Vagina (tissue), 2 donors: ENCODE results near the gene ALKAL2. TPM values are rescaled to one million over a fixed set of nuclear protein-coding genes. Genes with fewer than 3 reads are reported as not detected.

Source experiments
- DNase-seq, 2 donors: peaks; one replicate each; pipeline ENCODE4 v3.0.0-alpha.2; 2017; ENCODE audit errors: extremely low spot score in 2 of 2
- H3K27ac ChIP-seq: fragments of 200-600 bp; sonication (generic); one replicate; pipeline ENCODE4 v1.5.1; 2019
- H3K27me3 ChIP-seq: fragments of 200-600 bp; sonication (generic); one replicate; pipeline ENCODE4 v1.5.1; 2019
- H3K36me3 ChIP-seq, 2 donors: fragments of 200-600 bp; sonication (generic); one replicate each; pipeline ENCODE4 v1.5.1; 2017 to 2019
- H3K4me1 ChIP-seq: fragments of 200-600 bp; sonication (generic); one replicate; pipeline ENCODE4 v1.5.1; 2019
- H3K4me3 ChIP-seq, 2 donors: fragments of 200-600 bp; sonication (generic); 1 replicate in 1 of 2; 2 replicates in 1 of 2; pipeline ENCODE4 v1.5.1; 2016 to 2019
- H3K9me3 ChIP-seq: fragments of 200-600 bp; sonication (generic); one replicate; pipeline ENCODE4 v1.5.1; 2019
- POLR2A ChIP-seq, 2 donors: fragments of 450-650 bp; IDR thresholded peaks; one replicate each; pipeline ENCODE4 v1.6.1; 2017; ENCODE audit warnings: antibody characterized with exemption in 2 of 2, mild to moderate bottlenecking in 2 of 2, moderate library complexity in 2 of 2
- POLR2AphosphoS5 ChIP-seq, 2 donors: sonication (generic); formaldehyde crosslinking; IDR thresholded peaks; one replicate each; pipeline ENCODE4 v1.9.0; 2017; ENCODE audit warnings: antibody characterized with exemption in 2 of 2, mild to moderate bottlenecking in 2 of 2, low read depth in 1 of 2; ENCODE audit not compliant: insufficient read depth in 1 of 2
- intact Hi-C: fragments of 100-400 bp; cut with DNase I; formaldehyde crosslinking; loops from one replicate; pipeline ENCODE4 v1.15.1; 2023
- total RNA-seq: library from RNA; depleted of rRNA; stranded (reverse); fragments of >200 nt; gene quantifications from one replicate; pipeline ENCODE4 v1.2.3, GENCODE V29; 2016
- TF ChIP-seq, protein P1 (sequence below), 3 experiments: fragments of 450-650 bp in 2 of 3; fragments of 200-600 bp in 1 of 3; sonication (generic) in 1 of 3; IDR thresholded peaks; one replicate each; pipeline ENCODE4 v1.5.1; 2017 to 2019; ENCODE audit warnings: antibody characterized with exemption in 3 of 3, mild to moderate bottlenecking in 2 of 3, moderate library complexity in 2 of 3

Gene ALKAL2
- total RNA-seq, 1 donor from 2014 or later, result 17.4 TPM

DNA sequence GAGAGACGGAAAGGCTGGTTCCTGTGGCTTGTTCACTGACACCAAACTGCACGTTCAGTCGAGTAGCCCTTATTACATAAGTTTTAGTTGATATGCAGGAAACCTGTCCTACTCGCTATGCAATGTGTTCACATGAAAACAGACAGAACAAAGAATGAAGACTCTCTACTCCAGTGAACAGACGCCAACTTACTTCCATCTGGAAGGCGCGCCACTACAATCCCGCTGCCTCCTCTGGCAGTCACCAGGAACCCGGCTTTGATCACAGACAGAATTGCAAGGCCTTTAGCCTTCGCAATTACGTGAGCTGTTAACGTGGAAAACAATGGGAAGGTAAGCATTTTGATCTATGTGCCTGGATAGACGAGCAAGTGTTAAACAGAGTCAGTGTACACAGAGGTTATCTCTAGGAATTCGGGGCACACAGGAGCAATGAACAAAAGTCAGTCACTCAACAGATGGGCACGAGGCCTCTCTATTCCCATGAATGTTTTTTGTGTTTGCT lies 38.3 kb downstream of the ALKAL2 start:
- H3K27me3 ChIP-seq, result no peaks in the 10 kb centered on the region
- peaks cover 0 to 20% of the 10 kb centered on the region in 2 donors for H3K36me3 ChIP-seq
- intact Hi-C loops, result loop anchor here (5.0 kb wide), 1 partner anchor 383 kb away; no protein-coding TSS in a partner anchor
- no peak for DNase-seq
- H3K9me3 ChIP-seq, result no peaks in the 10 kb centered on the region
- no peaks in the 10 kb centered on the region for H3K4me1 ChIP-seq
- TF ChIP-seq POLR2A (IDR thresholded peaks at IDR 0.05) (no peak), POLR2AphosphoS5 (IDR thresholded peaks at IDR 0.05; ENCODE audit: insufficient read depth in 1 of 2, low read depth in 1 of 2) (no peak)
- TF ChIP-seq, protein P1, sequence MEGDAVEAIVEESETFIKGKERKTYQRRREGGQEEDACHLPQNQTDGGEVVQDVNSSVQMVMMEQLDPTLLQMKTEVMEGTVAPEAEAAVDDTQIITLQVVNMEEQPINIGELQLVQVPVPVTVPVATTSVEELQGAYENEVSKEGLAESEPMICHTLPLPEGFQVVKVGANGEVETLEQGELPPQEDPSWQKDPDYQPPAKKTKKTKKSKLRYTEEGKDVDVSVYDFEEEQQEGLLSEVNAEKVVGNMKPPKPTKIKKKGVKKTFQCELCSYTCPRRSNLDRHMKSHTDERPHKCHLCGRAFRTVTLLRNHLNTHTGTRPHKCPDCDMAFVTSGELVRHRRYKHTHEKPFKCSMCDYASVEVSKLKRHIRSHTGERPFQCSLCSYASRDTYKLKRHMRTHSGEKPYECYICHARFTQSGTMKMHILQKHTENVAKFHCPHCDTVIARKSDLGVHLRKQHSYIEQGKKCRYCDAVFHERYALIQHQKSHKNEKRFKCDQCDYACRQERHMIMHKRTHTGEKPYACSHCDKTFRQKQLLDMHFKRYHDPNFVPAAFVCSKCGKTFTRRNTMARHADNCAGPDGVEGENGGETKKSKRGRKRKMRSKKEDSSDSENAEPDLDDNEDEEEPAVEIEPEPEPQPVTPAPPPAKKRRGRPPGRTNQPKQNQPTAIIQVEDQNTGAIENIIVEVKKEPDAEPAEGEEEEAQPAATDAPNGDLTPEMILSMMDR (IDR thresholded peaks at IDR 0.05), result no peak
- no peak overlapping the region for H3K4me3 ChIP-seq
- H3K27ac ChIP-seq, result no peak overlapping the region

DNA sequence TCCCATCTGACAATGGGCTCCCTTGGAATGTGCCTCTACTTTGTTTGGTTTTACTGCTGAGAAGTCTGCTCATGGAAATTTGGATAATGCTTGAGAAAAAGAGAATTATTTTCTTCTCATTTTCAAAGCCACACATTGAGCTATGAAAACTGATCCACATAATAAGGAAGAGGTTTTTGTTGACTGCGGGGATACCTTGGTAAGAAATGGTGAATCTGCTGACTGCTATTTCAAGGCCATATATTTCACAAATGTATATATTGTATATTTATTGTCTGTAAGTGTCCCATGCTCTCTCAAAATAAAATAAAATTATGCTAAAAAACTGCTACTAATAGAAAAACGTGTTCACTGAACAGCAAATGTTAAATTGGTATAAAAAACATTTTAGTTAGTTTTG lies 39.2 kb downstream of the ALKAL2 start:
- no peak for DNase-seq

DNA sequence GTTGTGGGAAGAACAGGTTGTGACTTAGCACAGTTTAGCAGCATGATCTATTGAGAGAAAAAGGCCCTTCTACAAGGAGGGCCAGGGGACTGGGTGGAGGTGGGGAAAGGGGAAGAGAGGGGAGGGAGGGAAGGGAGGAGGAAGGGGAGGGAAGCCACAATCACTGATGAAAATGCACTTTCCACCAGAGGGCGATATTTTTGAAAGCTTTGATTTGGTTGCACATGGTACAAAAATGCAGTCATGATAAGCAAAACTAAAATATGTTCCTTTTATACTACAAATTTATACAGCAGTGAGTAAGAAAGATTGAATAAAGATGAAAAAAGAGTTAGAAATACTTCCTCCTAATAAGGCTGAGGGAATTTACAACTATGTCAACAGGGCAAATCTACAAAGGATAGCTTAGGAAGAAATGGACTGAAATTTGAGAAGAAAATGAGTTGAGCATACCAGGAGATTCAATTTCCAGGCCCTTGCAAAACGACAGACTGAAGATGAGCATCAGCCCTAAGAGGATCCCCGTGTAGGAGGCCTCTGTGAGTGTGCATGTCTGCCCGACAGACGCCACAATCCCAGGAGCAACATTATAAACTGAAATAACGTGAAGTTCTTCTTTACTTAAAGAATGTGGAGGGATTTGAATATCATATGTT lies 41.3 kb downstream of the ALKAL2 start:
- H3K27ac ChIP-seq, result no peak overlapping the region
- H3K9me3 ChIP-seq, result no peaks in the 10 kb centered on the region
- no peaks in the 10 kb centered on the region for H3K27me3 ChIP-seq
- no peak for DNase-seq
- peaks cover 0 to 32% of the 10 kb centered on the region in 2 donors for H3K36me3 ChIP-seq
- intact Hi-C loops, result loop anchor here (5.0 kb wide), 1 partner anchor 386 kb away; no protein-coding TSS in a partner anchor
- no peaks in the 10 kb centered on the region for H3K4me1 ChIP-seq
- no peak overlapping the region for H3K4me3 ChIP-seq
- TF ChIP-seq POLR2A (IDR thresholded peaks at IDR 0.05) (no peak), POLR2AphosphoS5 (IDR thresholded peaks at IDR 0.05; ENCODE audit: insufficient read depth in 1 of 2, low read depth in 1 of 2) (no peak)
- TF ChIP-seq, protein P1 (IDR thresholded peaks at IDR 0.05), result peak in 1 of 3 experiments; percentile 34

More for the DNA sequence above, 39.2 kb downstream of the ALKAL2 start:
- TF ChIP-seq, protein P1 (IDR thresholded peaks at IDR 0.05), result no peak
- TF ChIP-seq POLR2AphosphoS5 (IDR thresholded peaks at IDR 0.05; ENCODE audit: insufficient read depth in 1 of 2, low read depth in 1 of 2) (no peak), POLR2A (IDR thresholded peaks at IDR 0.05) (no peak)
- no peak overlapping the region for H3K27ac ChIP-seq
- H3K9me3 ChIP-seq, result no peaks in the 10 kb centered on the region
- no peak overlapping the region for H3K4me3 ChIP-seq
- intact Hi-C loops, result loop anchor here (5.0 kb wide), 1 partner anchor 384 kb away; no protein-coding TSS in a partner anchor
- H3K4me1 ChIP-seq, result no peaks in the 10 kb centered on the region
- peaks cover 0 to 29% of the 10 kb centered on the region in 2 donors for H3K36me3 ChIP-seq
- H3K27me3 ChIP-seq, result no peaks in the 10 kb centered on the region

DNA sequence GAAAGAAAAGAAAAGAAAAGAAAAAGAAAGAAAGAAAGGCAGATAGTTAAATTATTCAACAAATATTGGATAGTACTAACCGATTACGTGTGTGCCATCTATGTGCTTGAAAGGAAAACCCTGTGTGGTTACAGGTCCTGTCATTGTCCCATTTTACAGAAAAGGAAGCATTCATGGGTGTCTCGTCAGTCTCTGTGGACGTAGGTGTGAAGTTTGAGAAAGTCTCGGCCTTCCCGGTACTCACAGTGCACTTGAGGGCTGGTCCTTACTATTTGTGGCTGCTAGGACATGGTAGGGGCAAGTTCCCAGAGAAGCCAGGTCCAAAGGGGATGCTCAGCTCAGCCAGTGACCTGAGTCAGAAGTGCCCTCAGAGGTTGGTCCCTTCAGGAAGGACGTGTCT lies 43.3 kb downstream of the ALKAL2 start:
- intact Hi-C loops, result no loop called here
- H3K4me1 ChIP-seq, result no peaks in the 10 kb centered on the region
- H3K9me3 ChIP-seq, result no peaks in the 10 kb centered on the region
- DNase-seq, result no peak
- no peak overlapping the region for H3K4me3 ChIP-seq
- H3K27me3 ChIP-seq, result no peaks in the 10 kb centered on the region
- TF ChIP-seq, protein P1 (IDR thresholded peaks at IDR 0.05), result no peak
- TF ChIP-seq POLR2AphosphoS5 (IDR thresholded peaks at IDR 0.05; ENCODE audit: insufficient read depth in 1 of 2, low read depth in 1 of 2) (no peak), POLR2A (IDR thresholded peaks at IDR 0.05) (no peak)
- H3K27ac ChIP-seq, result no peak overlapping the region
- H3K36me3 ChIP-seq, result peaks cover 0 to 28% of the 10 kb centered on the region in 2 donors

DNA sequence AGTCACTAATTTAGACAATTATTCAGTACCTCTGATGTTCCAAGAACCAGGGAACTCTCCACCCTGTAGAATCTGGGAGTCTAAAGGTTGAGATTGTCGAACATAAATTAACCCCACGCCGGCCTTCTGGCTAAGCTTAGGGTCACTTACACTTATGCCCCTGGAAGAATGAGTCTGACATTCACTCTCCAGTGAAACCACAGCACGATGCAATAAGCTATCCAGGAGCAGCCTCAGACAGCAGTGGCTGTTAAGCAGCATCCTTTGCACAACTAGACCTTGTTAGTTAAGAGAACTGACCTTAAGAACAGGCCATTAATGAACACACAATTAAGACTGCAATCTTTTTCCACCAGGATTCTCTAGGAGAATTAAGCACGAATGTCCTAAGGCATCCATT lies 49.0 kb downstream of the ALKAL2 start:
- no peaks in the 10 kb centered on the region for H3K27me3 ChIP-seq
- intact Hi-C loops, result no loop called here
- DNase-seq, result no peak
- H3K9me3 ChIP-seq, result no peaks in the 10 kb centered on the region
- no peak overlapping the region for H3K4me3 ChIP-seq
- TF ChIP-seq, protein P1 (IDR thresholded peaks at IDR 0.05), result no peak
- TF ChIP-seq POLR2A (IDR thresholded peaks at IDR 0.05) (no peak), POLR2AphosphoS5 (IDR thresholded peaks at IDR 0.05; ENCODE audit: insufficient read depth in 1 of 2, low read depth in 1 of 2) (no peak)
- H3K27ac ChIP-seq, result no peak overlapping the region
- peaks cover 0 to 13% of the 10 kb centered on the region in 2 donors for H3K36me3 ChIP-seq
- H3K4me1 ChIP-seq, result no peaks in the 10 kb centered on the region
